ENCODE results near the gene CCDC175. TPM values are rescaled to one million over a fixed set of nuclear protein-coding genes. Genes with fewer than 3 reads are reported as not detected.

The CCDC175 gene
- total RNA-seq, 1 donor from 2014 or later: not detected

- no peak for ATAC-seq
- intact Hi-C loops (cut with DNase I): no loop called here
- DNase-seq (ENCODE audit: low spot score): no peak
These were observed 29.3 kb downstream of the CCDC175 start for GRCh38 chr14:59547310-59547709.

GRCh38 chr14:59543873-59544272 is 32.7 kb downstream of the CCDC175 start:
- ATAC-seq: no peak
- DNase-seq (ENCODE audit: low spot score): no peak
- intact Hi-C loops (cut with DNase I): no loop called here

GRCh38 chr14:59541731-59542130 is 34.9 kb downstream of the CCDC175 start:
- intact Hi-C loops (cut with DNase I): no loop called here
- DNase-seq (ENCODE audit: low spot score): no peak
- no peak for ATAC-seq

DNA sequence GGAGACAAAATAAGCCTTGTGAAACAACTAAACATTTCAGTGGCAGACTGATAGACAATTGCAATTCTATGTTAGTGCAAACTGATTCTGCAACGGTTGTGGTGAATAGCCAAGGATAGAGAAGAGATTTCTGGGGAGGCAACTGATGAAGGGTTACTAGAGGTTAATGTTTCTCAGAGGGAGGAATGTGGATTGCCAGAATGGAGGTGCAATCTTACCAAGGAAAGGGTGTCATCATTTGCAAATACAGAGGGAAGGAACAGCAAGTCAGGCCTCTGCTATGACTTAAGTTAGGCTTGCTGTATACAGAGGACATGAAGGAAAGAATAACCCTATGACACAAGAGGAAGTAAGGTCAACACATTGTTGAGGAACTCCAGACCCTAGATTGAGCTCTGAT is 35.8 kb downstream of the CCDC175 start:
- intact Hi-C loops (cut with DNase I): no loop called here
- ATAC-seq: no peak

DNA sequence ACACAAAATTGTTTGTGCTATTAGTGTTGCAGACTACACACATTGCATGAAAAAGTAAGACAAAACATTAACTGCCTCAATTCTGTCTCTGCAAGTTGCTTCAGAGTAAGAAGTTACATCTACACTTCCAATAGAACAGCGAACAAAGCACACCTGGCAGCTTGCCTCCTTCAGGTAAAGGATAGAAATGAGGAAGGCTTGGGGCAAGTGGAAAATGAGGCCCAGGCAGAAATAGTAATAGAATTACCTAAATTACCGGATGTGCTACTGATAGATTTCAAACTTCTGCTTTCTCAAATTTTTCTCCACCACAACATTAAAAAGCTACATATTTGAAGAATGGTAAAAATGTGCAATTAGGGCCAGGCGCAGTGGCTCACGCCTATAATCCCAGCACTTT is 37.7 kb downstream of the CCDC175 start:
- intact Hi-C loops (cut with DNase I): no loop called here
- DNase-seq (ENCODE audit: low spot score): no peak
- no peak for ATAC-seq

More for the DNA sequence above, 35.8 kb downstream of the CCDC175 start:
- DNase-seq (ENCODE audit: low spot score): no peak

DNA sequence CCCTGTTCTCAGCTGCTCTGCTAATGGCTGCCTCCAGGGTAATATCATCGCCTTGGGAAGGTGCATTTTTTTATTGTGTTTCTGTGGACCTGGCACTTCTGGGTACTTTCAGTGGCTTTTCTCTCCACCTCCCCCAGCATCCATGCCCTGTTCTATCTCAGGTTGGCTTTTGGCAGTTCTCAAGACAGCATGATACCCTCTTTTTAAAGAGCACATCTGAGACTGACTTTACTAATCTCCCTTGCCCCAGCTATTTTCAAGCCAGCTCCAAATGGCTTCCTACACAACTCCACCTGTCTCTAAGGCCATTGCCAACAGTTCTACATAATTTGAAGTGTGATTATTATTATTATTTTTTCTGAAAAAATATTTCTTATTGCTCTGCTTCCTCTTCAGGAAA is 39.1 kb downstream of the CCDC175 start:
- ATAC-seq (no peak), DNase-seq (ENCODE audit: low spot score) (no peak)
- intact Hi-C loops (cut with DNase I): no loop called here

DNA sequence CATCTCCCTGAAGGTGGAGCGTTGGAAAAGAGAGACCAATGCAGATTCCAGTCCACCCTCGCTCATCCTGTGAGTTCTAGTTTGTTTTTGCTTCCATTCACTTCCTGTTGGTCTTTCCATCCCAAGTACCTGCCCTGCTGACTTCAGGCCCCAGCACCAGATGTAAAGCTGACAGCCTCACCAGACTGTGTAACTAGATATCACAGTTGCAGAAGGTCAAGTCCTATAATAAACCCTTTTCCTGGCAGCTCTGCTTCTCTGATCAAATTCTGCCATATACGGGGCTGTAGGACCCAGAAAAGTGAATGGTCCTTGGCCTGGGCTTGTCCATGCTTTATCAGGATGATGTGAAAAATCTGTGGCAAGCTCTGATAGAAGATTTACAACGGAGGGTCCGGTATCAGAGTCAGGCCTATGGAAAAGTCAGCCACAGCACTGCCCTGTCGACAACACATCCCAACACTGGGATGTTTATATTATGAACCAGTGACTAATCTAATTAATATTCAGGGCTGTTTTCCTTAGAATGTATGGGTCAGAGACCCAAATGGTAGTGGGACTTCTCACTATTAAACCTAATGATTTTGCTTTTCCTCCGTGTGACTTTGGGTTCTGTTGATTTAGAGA is 42.1 kb downstream of the CCDC175 start:
- intact Hi-C loops (cut with DNase I): no loop called here
- ATAC-seq: no peak

DNA sequence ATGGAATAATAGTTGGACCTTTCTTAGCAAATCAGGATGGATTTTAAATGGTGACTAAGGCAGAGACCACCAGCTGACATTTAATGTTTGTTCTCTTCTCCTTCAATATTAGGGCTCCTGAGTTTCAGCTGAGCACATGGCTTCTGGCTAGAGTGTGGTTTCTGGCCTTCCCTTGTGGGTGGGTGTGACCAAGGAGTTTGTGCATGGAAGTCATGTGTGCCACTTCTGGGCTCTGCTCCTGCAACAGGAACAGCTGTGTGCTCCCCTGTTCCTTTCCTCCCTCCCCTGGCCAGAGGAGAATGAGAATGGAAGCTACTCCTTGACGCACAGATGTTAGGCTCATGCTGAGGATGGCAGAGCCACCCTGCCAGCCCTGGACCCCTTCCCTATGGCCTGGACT is 44.2 kb downstream of the CCDC175 start:
- ATAC-seq: no peak
- no peak for DNase-seq (ENCODE audit: low spot score)
- intact Hi-C loops (cut with DNase I): no loop called here

More for the DNA sequence above, 42.1 kb downstream of the CCDC175 start:
- no peak for DNase-seq (ENCODE audit: low spot score)

GRCh38 chr14:59530349-59530748 is 46.3 kb downstream of the CCDC175 start:
- no peak for DNase-seq (ENCODE audit: low spot score)
- intact Hi-C loops (cut with DNase I): no loop called here
- no peak for ATAC-seq

- DNase-seq (ENCODE audit: low spot score): no peak
- intact Hi-C loops (cut with DNase I): no loop called here
- no peak for ATAC-seq
These were observed 47.4 kb downstream of the CCDC175 start for GRCh38 chr14:59529189-59529588.

DNA sequence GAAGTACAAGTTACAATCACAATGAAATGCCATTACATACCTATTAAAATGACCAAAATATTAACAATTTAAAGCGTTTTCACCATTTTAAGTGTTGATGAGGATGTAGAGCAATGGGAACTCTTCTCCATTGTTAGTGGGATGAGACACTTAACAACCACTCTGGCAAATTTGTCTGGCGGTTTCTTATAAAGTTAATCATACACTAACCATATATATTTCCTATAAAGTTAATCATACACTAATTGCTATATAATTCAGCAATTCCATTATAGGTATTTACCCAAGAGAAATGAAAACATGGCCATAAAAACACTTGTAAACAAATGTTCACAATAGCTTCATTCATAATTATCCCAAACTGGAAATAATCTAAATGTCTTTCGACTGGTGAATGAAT is 56.4 kb downstream of the CCDC175 start:
- intact Hi-C loops (cut with DNase I): no loop called here
- ATAC-seq: no peak
- DNase-seq (ENCODE audit: low spot score): no peak

DNA sequence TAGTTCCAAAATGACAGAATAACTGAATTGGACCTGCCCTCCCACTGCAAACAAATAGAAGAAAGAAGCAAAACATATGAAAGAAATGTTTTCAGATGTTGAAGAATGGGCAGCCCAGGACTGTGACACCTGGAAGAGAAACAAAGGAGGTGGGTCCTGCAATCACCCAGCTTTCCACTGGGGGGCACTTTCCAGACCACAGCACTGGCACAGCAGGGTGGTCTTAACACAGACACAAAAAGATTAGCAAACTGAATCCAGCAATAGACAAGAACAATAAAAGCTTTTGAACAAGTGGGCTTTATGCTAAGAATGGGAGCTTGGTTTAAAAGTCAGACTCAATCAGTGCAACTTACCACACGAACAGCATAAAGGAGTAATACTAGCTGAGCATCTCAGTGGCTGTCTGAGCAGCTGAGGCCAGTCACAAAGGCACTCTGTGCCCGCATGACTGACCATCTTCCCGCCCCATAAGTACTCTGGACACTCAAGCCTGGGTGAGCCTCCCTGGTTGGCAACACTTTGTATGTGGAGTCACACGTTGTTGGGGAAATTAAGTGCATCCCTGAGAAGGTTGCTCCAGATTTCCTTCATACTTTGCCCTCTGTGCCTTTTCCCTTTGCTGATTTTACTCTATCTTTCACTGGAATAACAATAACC is 64.6 kb downstream of the CCDC175 start:
- no peak for ATAC-seq
- intact Hi-C loops (cut with DNase I): no loop called here

DNA sequence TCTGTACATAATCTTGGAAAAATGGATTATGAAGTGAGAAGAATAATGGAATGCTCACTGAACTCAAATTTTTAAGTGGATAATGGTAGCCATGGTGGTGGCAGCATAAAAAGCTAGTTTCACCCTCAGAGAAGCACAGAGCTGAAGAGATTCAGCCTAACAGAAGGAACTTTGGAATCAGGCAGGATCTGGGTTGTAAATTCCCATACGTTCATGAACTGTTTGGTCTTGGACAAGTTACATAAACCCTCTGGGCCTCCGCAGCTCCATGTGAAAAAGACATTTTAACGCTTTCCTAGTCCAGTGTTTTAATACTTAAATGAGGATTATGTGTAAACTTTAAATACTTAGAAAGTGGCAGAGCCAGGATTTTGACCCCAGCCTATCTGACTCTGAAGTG is 65.6 kb downstream of the CCDC175 start:
- DNase-seq (ENCODE audit: low spot score): no peak

More for the DNA sequence above, 64.6 kb downstream of the CCDC175 start:
- no peak for DNase-seq (ENCODE audit: low spot score)

DNA sequence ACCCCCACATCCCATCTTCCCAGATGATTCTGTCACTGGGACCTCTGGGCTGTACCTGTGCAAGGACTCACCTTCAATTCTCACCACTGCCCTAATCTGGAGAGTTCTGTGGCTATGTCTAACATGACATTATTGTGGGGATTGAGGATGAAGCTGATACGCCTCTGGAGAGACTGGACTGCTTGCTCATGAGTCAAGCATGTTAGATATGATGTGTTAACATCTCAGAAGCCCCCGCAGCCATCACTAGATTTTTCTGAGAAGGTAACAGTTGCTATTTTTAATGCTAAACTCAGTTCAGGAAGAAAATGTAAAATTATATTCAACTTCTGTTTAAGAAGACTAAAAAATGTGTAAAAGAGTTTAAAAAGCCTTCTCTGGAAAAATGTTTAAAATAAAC is 66.6 kb downstream of the CCDC175 start:
- DNase-seq (ENCODE audit: low spot score) (no peak), ATAC-seq (no peak)
- intact Hi-C loops (cut with DNase I): no loop called here

More for the DNA sequence above, 65.6 kb downstream of the CCDC175 start:
- ATAC-seq: no peak
- intact Hi-C loops (cut with DNase I): no loop called here

- DNase-seq (ENCODE audit: low spot score) (no peak), ATAC-seq (no peak)
- intact Hi-C loops (cut with DNase I): no loop called here
These were observed 67.5 kb downstream of the CCDC175 start for GRCh38 chr14:59509101-59509500.

GRCh38 chr14:59507752-59508103 is 68.9 kb downstream of the CCDC175 start:
- intact Hi-C loops (cut with DNase I): no loop called here
- DNase-seq (ENCODE audit: low spot score) (no peak), ATAC-seq (no peak)

- ATAC-seq (peak; percentile 82), DNase-seq (ENCODE audit: low spot score) (peak; percentile 66)
- intact Hi-C loops (cut with DNase I): no loop called here
These were observed 69.4 kb downstream of the CCDC175 start for GRCh38 chr14:59507063-59507751.

- ATAC-seq (no peak), DNase-seq (ENCODE audit: low spot score) (no peak)
- intact Hi-C loops (cut with DNase I): no loop called here
These were observed 73.4 kb downstream of the CCDC175 start for GRCh38 chr14:59503256-59503655.

- intact Hi-C loops (cut with DNase I): no loop called here
- no peak for ATAC-seq
- DNase-seq (ENCODE audit: low spot score): no peak
These were observed 75.9 kb downstream of the CCDC175 start for GRCh38 chr14:59500732-59501131.

GRCh38 chr14:59492384-59492783 is 84.2 kb downstream of the CCDC175 start:
- intact Hi-C loops (cut with DNase I): no loop called here
- DNase-seq (ENCODE audit: low spot score): no peak
- no peak for ATAC-seq

Data from sciatic nerve (tissue), 2 donors.